Ishikawa (cell line): Measurements from ENCODE around the gene GSAP.

Experiments used
- CREB1 ChIP-seq: IDR thresholded peaks from 2 replicates; pipeline ENCODE4 v1.6.1; 2012; ENCODE audit warnings: low read depth
- RAD21 ChIP-seq: IDR thresholded peaks from 2 replicates; pipeline ENCODE4 v1.6.1; 2012; ENCODE audit warnings: low read depth
- REST ChIP-seq: IDR thresholded peaks from 2 replicates; pipeline ENCODE4 v1.6.1; 2012; ENCODE audit warnings: low read depth, mild to moderate bottlenecking
- TAF1 ChIP-seq: IDR thresholded peaks from 2 replicates; pipeline ENCODE4 v1.6.1; 2012; ENCODE audit warnings: low read depth, mild to moderate bottlenecking
- YY1 ChIP-seq: IDR thresholded peaks from 2 replicates; pipeline ENCODE4 v1.6.1; 2012; ENCODE audit warnings: low read depth

GRCh38 chr7:77351539-77352004 is 64.6 kb downstream of the GSAP start:
- no peak for TF ChIP-seq REST
- TF ChIP-seq CREB1, result no peak
- TF ChIP-seq RAD21, result no peak
- TF ChIP-seq YY1, result no peak
- TF ChIP-seq TAF1, result no peak
